Skeletal muscle tissue (tissue), 4 donors: Measurements from ENCODE around the gene SYDE2. TPM values are rescaled to one million over a fixed set of nuclear protein-coding genes. Genes with fewer than 3 reads are reported as not detected.
"Not testable (repeated sequence)": the region's sequence is repeated elsewhere in the genome, so short reads cannot be mapped to it uniquely, and the experiment has no call there.

Source experiments
- H3K27ac ChIP-seq: one replicate; pipeline ENCODE4 v1.7.0; 2013; ENCODE audit warnings: mild to moderate bottlenecking, low read depth, low read length, inconsistent platforms
- H3K27me3 ChIP-seq, 3 donors: one replicate each; pipeline ENCODE4 v1.7.0; 2013; ENCODE audit warnings: low read length in 3 of 3; ENCODE audit not compliant: control insufficient read depth in 3 of 3, insufficient read depth in 3 of 3
- H3K36me3 ChIP-seq, 3 donors: one replicate each; pipeline ENCODE4 v1.7.0; 2013; ENCODE audit warnings: low read length in 3 of 3; ENCODE audit not compliant: control insufficient read depth in 3 of 3, insufficient read depth in 3 of 3
- H3K4me1 ChIP-seq, 3 donors: one replicate each; pipeline ENCODE4 v1.7.0; 2013; ENCODE audit warnings: low read length in 3 of 3, mild to moderate bottlenecking in 3 of 3; ENCODE audit not compliant: control insufficient read depth in 3 of 3, insufficient read depth in 3 of 3
- H3K4me3 ChIP-seq, 3 donors: one replicate each; pipeline ENCODE4 v1.7.0; 2013; ENCODE audit warnings: low read length in 3 of 3
- H3K9ac ChIP-seq, 3 donors: one replicate each; pipeline ENCODE4 v1.7.0; 2013; ENCODE audit warnings: low read length in 3 of 3, mild to moderate bottlenecking in 3 of 3, moderate library complexity in 2 of 3, low read depth in 1 of 3
- H3K9me3 ChIP-seq, 3 donors: one replicate each; pipeline ENCODE4 v1.7.0; 2013; ENCODE audit warnings: low read length in 3 of 3; ENCODE audit not compliant: control insufficient read depth in 3 of 3
- total RNA-seq: library from RNA; depleted of rRNA; stranded (reverse); fragments of >200 nt; gene quantifications from one replicate; pipeline ENCODE4 v1.2.3, GENCODE V29; 2014
- donor health status: Osteomylitis.

The SYDE2 gene
- 5.2 TPM for total RNA-seq

GRCh38 chr1:85200463-85201339, at the start of gene SYDE2:
SYDE2 (minus strand) TSS chr1:85201016; CDS start chr1:85200996, 20 bp downstream.
- peaks cover 4 to 11% (median 5%) of the 10 kb centered on the region in 3 donors for H3K4me1 ChIP-seq
- peak within 1 kb of the TSS; percentile 84 to 87 (median 87) for H3K9ac ChIP-seq
- peak within 1 kb of the TSS; percentile 89 for H3K27ac ChIP-seq
- H3K36me3 ChIP-seq = no peaks in the 10 kb centered on the region
- peaks cover 0 to 9% (median 0%) of the 10 kb centered on the region in 3 donors for H3K27me3 ChIP-seq
- peak within 1 kb of the TSS; percentile 84 to 87 (median 87) for H3K4me3 ChIP-seq
- H3K9me3 ChIP-seq = no peaks in the 10 kb centered on the region

- not testable (repeated sequence) for H3K36me3 ChIP-seq, H3K9ac ChIP-seq, H3K9me3 ChIP-seq, H3K27me3 ChIP-seq, H3K4me3 ChIP-seq, H3K27ac ChIP-seq, H3K4me1 ChIP-seq
Measured at GRCh38 chr1:85249042-85249441, 48.2 kb upstream of the SYDE2 start.

- no peak overlapping the region for H3K4me3 ChIP-seq
- H3K9ac ChIP-seq = no peak overlapping the region
- peaks cover 0 to 3% (median 0%) of the 10 kb centered on the region in 3 donors for H3K36me3 ChIP-seq
- H3K27ac ChIP-seq = no peak overlapping the region
- no peaks in the 10 kb centered on the region for H3K27me3 ChIP-seq
- peaks cover 5 to 8% (median 5%) of the 10 kb centered on the region in 3 donors for H3K4me1 ChIP-seq
- H3K9me3 ChIP-seq = no peaks in the 10 kb centered on the region
Measured at GRCh38 chr1:85245891-85246290, 45.1 kb upstream of the SYDE2 start.

- Histone ChIP-seq H3K27ac (no peak overlapping the region), H3K4me3 (no peak overlapping the region), H3K4me1 (peaks cover 5 to 8% (median 5%) of the 10 kb centered on the region in 3 donors), H3K9me3 (no peaks in the 10 kb centered on the region), H3K27me3 (no peaks in the 10 kb centered on the region), H3K9ac (no peak overlapping the region), H3K36me3 (peaks cover 0 to 3% (median 0%) of the 10 kb centered on the region in 3 donors)
Measured at GRCh38 chr1:85245456-85245855, 44.6 kb upstream of the SYDE2 start.

GRCh38 chr1:85244271-85245061, 43.6 kb upstream of the SYDE2 start:
- Histone ChIP-seq H3K4me1 (peaks cover 5 to 8% (median 5%) of the 10 kb centered on the region in 3 donors), H3K9me3 (no peaks in the 10 kb centered on the region), H3K27me3 (no peaks in the 10 kb centered on the region), H3K36me3 (no peaks in the 10 kb centered on the region), H3K4me3 (no peak overlapping the region), H3K9ac (peak overlapping the region in 1 of 3 donors; percentile 3), H3K27ac (no peak overlapping the region)

GRCh38 chr1:85243372-85243771, 42.6 kb upstream of the SYDE2 start:
- no peak overlapping the region for H3K9ac ChIP-seq
- no peaks in the 10 kb centered on the region for H3K27me3 ChIP-seq
- peaks cover 5 to 8% (median 5%) of the 10 kb centered on the region in 3 donors for H3K4me1 ChIP-seq
- H3K36me3 ChIP-seq = no peaks in the 10 kb centered on the region
- H3K27ac ChIP-seq = peak overlapping the region; percentile 25
- no peak overlapping the region for H3K4me3 ChIP-seq
- no peaks in the 10 kb centered on the region for H3K9me3 ChIP-seq

GRCh38 chr1:85240643-85241042, 39.8 kb upstream of the SYDE2 start:
- Histone ChIP-seq H3K27me3 (no peaks in the 10 kb centered on the region), H3K9me3 (no peaks in the 10 kb centered on the region), H3K4me3 (no peak overlapping the region), H3K9ac (no peak overlapping the region), H3K4me1 (peaks cover 5 to 8% (median 5%) of the 10 kb centered on the region in 3 donors), H3K27ac (no peak overlapping the region), H3K36me3 (no peaks in the 10 kb centered on the region)

- H3K4me3 ChIP-seq = no peak overlapping the region
Measured at GRCh38 chr1:85240174-85240601, 39.4 kb upstream of the SYDE2 start.

GRCh38 chr1:85237613-85238012, 36.8 kb upstream of the SYDE2 start:
- H3K36me3 ChIP-seq = no peaks in the 10 kb centered on the region
- no peak overlapping the region for H3K27ac ChIP-seq
- no peaks in the 10 kb centered on the region for H3K9me3 ChIP-seq
- H3K27me3 ChIP-seq = no peaks in the 10 kb centered on the region
- H3K4me1 ChIP-seq = no peaks in the 10 kb centered on the region
- no peak overlapping the region for H3K9ac ChIP-seq
- H3K4me3 ChIP-seq = no peak overlapping the region

More at GRCh38 chr1:85240174-85240601, 39.4 kb upstream of the SYDE2 start:
- H3K36me3 ChIP-seq = no peaks in the 10 kb centered on the region
- H3K9me3 ChIP-seq = no peaks in the 10 kb centered on the region
- peaks cover 5 to 8% (median 5%) of the 10 kb centered on the region in 3 donors for H3K4me1 ChIP-seq
- no peaks in the 10 kb centered on the region for H3K27me3 ChIP-seq
- no peak overlapping the region for H3K27ac ChIP-seq
- H3K9ac ChIP-seq = no peak overlapping the region
